GM12878 (cell line): Measurements from ENCODE around the gene NOP53. TPM values are rescaled to one million over a fixed set of nuclear protein-coding genes. Genes with fewer than 3 reads are reported as not detected.

Experiments used
- BCL11A ChIP-seq: IDR thresholded peaks from 2 replicates; pipeline ENCODE4 v1.6.1; 2011; ENCODE audit warnings: low read depth, low read length
- BRCA1 ChIP-seq: IDR thresholded peaks from 2 replicates; pipeline ENCODE4 v1.6.1; 2011; ENCODE audit warnings: low read depth, low read length, improper control_type of control experiment
- CEBPB ChIP-seq, 2 experiments: fragments of 150-350 bp in 1 of 2; IDR thresholded peaks; 2 replicates each; pipeline ENCODE4 v1.6.1; 2012 to 2014; ENCODE audit warnings: low read depth in 2 of 2, low read length in 2 of 2, borderline replicate concordance in 1 of 2, inconsistent platforms in 1 of 2
- CHD2 ChIP-seq: IDR thresholded peaks from 2 replicates; pipeline ENCODE4 v1.6.1; 2011; ENCODE audit warnings: low read depth, low read length, improper control_type of control experiment, borderline replicate concordance
- ETV6 ChIP-seq, 2 experiments: fragments of 450-650 bp in 1 of 2; IDR thresholded peaks in 1 of 2; conservative IDR thresholded peaks in 1 of 2; 2 replicates each; pipeline ENCODE4 v1.6.1; 2014; ENCODE audit warnings: antibody characterized with exemption in 1 of 2, borderline replicate concordance in 1 of 2, low read depth in 1 of 2, mild to moderate bottlenecking in 1 of 2, moderate library complexity in 1 of 2
- GATAD2B ChIP-seq: fragments of 450-650 bp; conservative IDR thresholded peaks from 2 replicates; pipeline ENCODE4 v1.6.1; 2017; ENCODE audit warnings: low read depth, mild to moderate bottlenecking, moderate library complexity
- KLF5 ChIP-seq: fragments of 450-650 bp; IDR thresholded peaks from 2 replicates; pipeline ENCODE4 v1.6.1; 2014; ENCODE audit warnings: mild to moderate bottlenecking; ENCODE audit not compliant: partially characterized antibody
- MEF2B ChIP-seq: fragments of 450-650 bp; IDR thresholded peaks from 2 replicates; pipeline ENCODE4 v1.6.1; 2018; ENCODE audit warnings: mild to moderate bottlenecking, moderate library complexity; ENCODE audit not compliant: partially characterized antibody, poor library complexity, severe bottlenecking
- MYC ChIP-seq: IDR thresholded peaks from 2 replicates; pipeline ENCODE4 v1.6.1; 2011; ENCODE audit warnings: mild to moderate bottlenecking, low read length, moderate library complexity, inconsistent platforms; ENCODE audit not compliant: insufficient read depth, insufficient replicate concordance, insufficient read length, severe bottlenecking
- NR2C1 ChIP-seq: fragments of 450-650 bp; IDR thresholded peaks from 2 replicates; pipeline ENCODE4 v1.6.1; 2017; ENCODE audit warnings: antibody characterized with exemption, mild to moderate bottlenecking, moderate library complexity
- NR2C2 ChIP-seq: IDR thresholded peaks from 2 replicates; pipeline ENCODE4 v1.6.1; 2011; ENCODE audit warnings: borderline replicate concordance, low read depth; ENCODE audit not compliant: control insufficient read depth, insufficient read length
- NR2F1 ChIP-seq: fragments of 450-650 bp; conservative IDR thresholded peaks from 2 replicates; pipeline ENCODE4 v1.6.1; 2017; ENCODE audit warnings: mild to moderate bottlenecking
- PKNOX1 ChIP-seq: fragments of 450-650 bp; IDR thresholded peaks from 2 replicates; pipeline ENCODE4 v1.6.1; 2016; ENCODE audit warnings: mild to moderate bottlenecking
- POLR2AphosphoS5 ChIP-seq: IDR thresholded peaks from 2 replicates; pipeline ENCODE4 v1.6.1; 2011; ENCODE audit warnings: mild to moderate bottlenecking, low read length, inconsistent platforms
- STAT1 ChIP-seq: fragments of 450-650 bp; conservative IDR thresholded peaks from 2 replicates; pipeline ENCODE4 v1.6.1; 2014; ENCODE audit warnings: antibody characterized with exemption, mild to moderate bottlenecking
- TAF1 ChIP-seq: IDR thresholded peaks from 2 replicates; pipeline ENCODE4 v1.6.1; 2011; ENCODE audit warnings: mild to moderate bottlenecking, low read depth, low read length, borderline replicate concordance
- polyA plus RNA-seq, 11 experiments: library from polyadenylated mRNA; depleted of rRNA in 4 of 11; unstranded in 6 of 11; stranded (reverse) in 5 of 11; fragments of >200 nt; fragmentation: Nextera tagmentation in 4 of 11; fragmentation: Illumina TruSeq in 1 of 11; extraction: Ambion mirVana in 4 of 11; extraction: Trizol in 1 of 11; gene quantifications; 1 replicate in 1 of 11; 2 replicates in 10 of 11; pipeline versions ENCODE4 v1.2.1 to v1.2.3, GENCODE V29; 2011 to 2016; ENCODE audit warnings: inconsistent platforms in 2 of 11, missing spikeins in 2 of 11, low read depth in 1 of 11
- total RNA-seq, 4 experiments: library from RNA; depleted of rRNA in 3 of 4; stranded (reverse); fragments of >200 nt in 3 of 4; fragmentation: Illumina TruSeq in 1 of 4; extraction: Trizol in 1 of 4; gene quantifications; 2 replicates each; pipeline versions ENCODE4 v1.2.1 to v1.2.3, GENCODE V29; 2013 to 2021
- TF ChIP-seq, protein P1 (sequence below): IDR thresholded peaks from 2 replicates; pipeline ENCODE4 v1.6.1; 2012; ENCODE audit warnings: low read depth, low read length, improper control_type of control experiment

The NOP53 gene
- total and polyA plus RNA-seq, 10 of the 15 experiments (the other 5 are each of a cell fraction or from before 2014, with no cell fraction given), result 6.0 to 386 (median 167) TPM

DNA sequence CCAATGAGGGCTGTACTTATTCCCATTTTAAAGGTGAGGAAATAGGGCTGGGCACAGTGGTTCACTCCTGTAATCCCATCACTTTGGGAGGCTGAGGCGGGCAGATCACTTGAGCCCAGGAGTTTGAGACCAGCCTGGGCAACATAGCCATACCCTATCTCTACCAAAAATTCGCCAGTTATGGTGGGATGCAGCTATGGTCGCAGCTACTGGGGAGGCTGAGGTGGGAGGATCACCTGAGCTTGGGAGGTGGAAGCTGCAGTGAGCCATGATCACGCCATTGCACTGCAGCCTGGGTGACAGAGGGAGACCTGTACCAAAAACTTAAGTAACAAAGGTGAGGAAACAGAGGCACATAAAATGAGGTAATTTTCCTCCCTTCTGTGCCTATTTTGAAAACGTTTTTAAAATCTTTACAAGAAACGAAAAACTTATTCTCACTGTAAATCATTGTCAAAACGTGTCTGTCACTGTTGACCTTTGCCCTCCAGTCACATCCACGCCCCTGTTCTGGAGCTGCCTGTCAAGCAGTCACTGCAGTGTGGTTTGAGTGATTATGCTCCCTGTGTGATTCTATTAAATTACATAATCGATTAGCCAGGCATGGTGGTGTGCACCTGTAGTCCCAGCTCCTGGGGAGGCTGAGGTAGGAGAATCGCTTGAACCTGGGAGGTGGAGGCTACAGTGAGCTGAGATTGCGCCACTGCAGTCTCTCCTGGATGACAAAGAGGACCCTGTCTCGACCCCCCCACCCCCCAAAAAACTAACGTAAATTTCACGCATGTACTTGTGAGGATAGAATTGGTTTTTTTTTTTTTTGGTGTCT lies 12.5 kb downstream of the NOP53 start (continued):
- no peak for TF ChIP-seq TAF1
- TF ChIP-seq BCL11A, result no peak
- peak; percentile 51; the same call in 1 of the 2 replicates for TF ChIP-seq POLR2AphosphoS5
- TF ChIP-seq BRCA1, result no peak
- no peak for TF ChIP-seq MYC
- TF ChIP-seq CEBPB (IDR thresholded peaks at IDR 0.05; ENCODE audit: borderline replicate concordance in 1 of 2, low read depth in 2 of 2, low read length in 2 of 2), result no peak
- TF ChIP-seq STAT1, result no peak
- no peak for TF ChIP-seq GATAD2B
- no peak for TF ChIP-seq NR2C2
- TF ChIP-seq KLF5, result no peak
- TF ChIP-seq MEF2B, result no peak
- TF ChIP-seq, protein P1, sequence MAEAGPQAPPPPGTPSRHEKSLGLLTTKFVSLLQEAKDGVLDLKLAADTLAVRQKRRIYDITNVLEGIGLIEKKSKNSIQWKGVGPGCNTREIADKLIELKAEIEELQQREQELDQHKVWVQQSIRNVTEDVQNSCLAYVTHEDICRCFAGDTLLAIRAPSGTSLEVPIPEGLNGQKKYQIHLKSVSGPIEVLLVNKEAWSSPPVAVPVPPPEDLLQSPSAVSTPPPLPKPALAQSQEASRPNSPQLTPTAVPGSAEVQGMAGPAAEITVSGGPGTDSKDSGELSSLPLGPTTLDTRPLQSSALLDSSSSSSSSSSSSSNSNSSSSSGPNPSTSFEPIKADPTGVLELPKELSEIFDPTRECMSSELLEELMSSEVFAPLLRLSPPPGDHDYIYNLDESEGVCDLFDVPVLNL, result no peak
- no peak for TF ChIP-seq CHD2
- peak; percentile 41; the same call in 1 of the 2 replicates for TF ChIP-seq NR2F1
- TF ChIP-seq PKNOX1, result peak; percentile 56; the same call in 1 of the 2 replicates
- TF ChIP-seq NR2C1, result peak; percentile 31; the same call in 1 of the 2 replicates
- TF ChIP-seq ETV6 (conservative IDR thresholded peaks at IDR 0.05 in 1 of 2, IDR thresholded peaks at IDR 0.05 in 1 of 2; ENCODE audit: borderline replicate concordance in 1 of 2, low read depth in 1 of 2), result no peak
